Measurements from ENCODE around the gene TMCC1. TPM values are rescaled to one million over a fixed set of nuclear protein-coding genes. Genes with fewer than 3 reads are reported as not detected.

The TMCC1 gene
- total RNA-seq, 2 experiments from 2014 or later = 15.9 to 16.8 TPM

- ChIA-PET CTCF (interaction anchor here (0.7 kb wide), 1 partner anchor 17 kb away, joined by 3 read pairs; no protein-coding TSS in a partner anchor), POLR2A (interaction anchor here (0.6 kb wide), 1 partner anchor 219 kb away, joined by 3 read pairs; no protein-coding TSS in a partner anchor)
- Mint-ChIP-seq H3K36me3 (ENCODE audit: low read depth) (no peaks in the 10 kb centered on the region), H3K4me3 (no peak overlapping the region), H3K27me3 (ENCODE audit: low read depth) (peaks cover 6% of the 10 kb centered on the region), H3K9me3 (ENCODE audit: insufficient read depth) (no peaks in the 10 kb centered on the region), H3K4me1 (ENCODE audit: low read depth) (peaks cover 23% of the 10 kb centered on the region), H3K27ac (no peak overlapping the region)
- DNase-seq = no peak
- ATAC-seq = no peak
These were observed 271.2 kb downstream of the TMCC1 start for GRCh38 chr3:129622226-129622874.

GRCh38 chr3:129621626-129622225 is 271.8 kb downstream of the TMCC1 start:
- Mint-ChIP-seq H3K36me3 (ENCODE audit: low read depth) (no peaks in the 10 kb centered on the region), H3K27me3 (ENCODE audit: low read depth) (peaks cover 9% of the 10 kb centered on the region), H3K4me1 (ENCODE audit: low read depth) (peaks cover 19% of the 10 kb centered on the region), H3K27ac (no peak overlapping the region), H3K9me3 (ENCODE audit: insufficient read depth) (no peaks in the 10 kb centered on the region), H3K4me3 (no peak overlapping the region)
- POLR2A ChIA-PET = interaction anchor here (0.6 kb wide), 1 partner anchor 220 kb away, joined by 3 read pairs; no protein-coding TSS in a partner anchor
- ATAC-seq (no peak), DNase-seq (no peak)
- CTCF ChIA-PET = no interaction called here

GRCh38 chr3:129620828-129621559 is 272.5 kb downstream of the TMCC1 start:
- no peaks in the 10 kb centered on the region for H3K9me3 Mint-ChIP-seq (ENCODE audit: insufficient read depth)
- H3K4me1 Mint-ChIP-seq (ENCODE audit: low read depth) = peaks cover 14% of the 10 kb centered on the region
- CTCF ChIA-PET = no interaction called here
- H3K36me3 Mint-ChIP-seq (ENCODE audit: low read depth) = no peaks in the 10 kb centered on the region
- POLR2A ChIA-PET = no interaction called here
- H3K4me3 Mint-ChIP-seq = no peak overlapping the region
- DNase-seq (no peak), ATAC-seq (no peak)
- peaks cover 9% of the 10 kb centered on the region for H3K27me3 Mint-ChIP-seq (ENCODE audit: low read depth)
- H3K27ac Mint-ChIP-seq = no peak overlapping the region

- DNase-seq (no peak), ATAC-seq (no peak)
- POLR2A ChIA-PET = no interaction called here
- peaks cover 3% of the 10 kb centered on the region for H3K27me3 Mint-ChIP-seq (ENCODE audit: low read depth)
- H3K9me3 Mint-ChIP-seq (ENCODE audit: insufficient read depth) = no peaks in the 10 kb centered on the region
- no peak overlapping the region for H3K27ac Mint-ChIP-seq
- peaks cover 7% of the 10 kb centered on the region for H3K4me1 Mint-ChIP-seq (ENCODE audit: low read depth)
- CTCF ChIA-PET = no interaction called here
- H3K4me3 Mint-ChIP-seq = no peak overlapping the region
- H3K36me3 Mint-ChIP-seq (ENCODE audit: low read depth) = no peaks in the 10 kb centered on the region
These were observed 273.8 kb downstream of the TMCC1 start for GRCh38 chr3:129619726-129620162.

GRCh38 chr3:129618901-129619671 is 274.4 kb downstream of the TMCC1 start:
- POLR2A ChIA-PET = no interaction called here
- no peak for DNase-seq
- no peaks in the 10 kb centered on the region for H3K9me3 Mint-ChIP-seq (ENCODE audit: insufficient read depth)
- ATAC-seq = no peak
- H3K27ac Mint-ChIP-seq = no peak overlapping the region
- peaks cover 7% of the 10 kb centered on the region for H3K4me1 Mint-ChIP-seq (ENCODE audit: low read depth)
- no peak overlapping the region for H3K4me3 Mint-ChIP-seq
- CTCF ChIA-PET = interaction anchor here (0.9 to 1.0 kb wide), 2 partner anchors 129 to 236 kb away, joined by 3 read pairs; no protein-coding TSS in a partner anchor
- no peaks in the 10 kb centered on the region for H3K36me3 Mint-ChIP-seq (ENCODE audit: low read depth)
- peaks cover 3% of the 10 kb centered on the region for H3K27me3 Mint-ChIP-seq (ENCODE audit: low read depth)

- DNase-seq (no peak), ATAC-seq (no peak)
- no peaks in the 10 kb centered on the region for H3K9me3 Mint-ChIP-seq (ENCODE audit: insufficient read depth)
- H3K4me3 Mint-ChIP-seq = no peak overlapping the region
- no peak overlapping the region for H3K27ac Mint-ChIP-seq
- H3K36me3 Mint-ChIP-seq (ENCODE audit: low read depth) = no peaks in the 10 kb centered on the region
- H3K27me3 Mint-ChIP-seq (ENCODE audit: low read depth) = peaks cover 3% of the 10 kb centered on the region
- ChIA-PET CTCF (interaction anchor here (0.9 to 1.7 kb wide), 3 partner anchors 9 to 235 kb away, joined by 3 to 6 read pairs (median 3); no protein-coding TSS in a partner anchor), POLR2A (no interaction called here)
- H3K4me1 Mint-ChIP-seq (ENCODE audit: low read depth) = peaks cover 7% of the 10 kb centered on the region
These were observed 275.2 kb downstream of the TMCC1 start for GRCh38 chr3:129618186-129618820.

- Mint-ChIP-seq H3K27me3 (ENCODE audit: low read depth) (peaks cover 3% of the 10 kb centered on the region), H3K9me3 (ENCODE audit: insufficient read depth) (no peaks in the 10 kb centered on the region), H3K36me3 (ENCODE audit: low read depth) (no peaks in the 10 kb centered on the region), H3K4me3 (no peak overlapping the region), H3K27ac (no peak overlapping the region), H3K4me1 (ENCODE audit: low read depth) (peaks cover 7% of the 10 kb centered on the region)
- ChIA-PET POLR2A (no interaction called here), CTCF (interaction anchor here (0.7 to 1.7 kb wide), 2 partner anchors 10 to 127 kb away, joined by 3 to 6 read pairs; no protein-coding TSS in a partner anchor)
- ATAC-seq = no peak
- no peak for DNase-seq
These were observed 275.9 kb downstream of the TMCC1 start for GRCh38 chr3:129617381-129618185.

- Mint-ChIP-seq H3K27ac (no peak overlapping the region), H3K4me1 (ENCODE audit: low read depth) (peaks cover 7% of the 10 kb centered on the region), H3K36me3 (ENCODE audit: low read depth) (no peaks in the 10 kb centered on the region), H3K9me3 (ENCODE audit: insufficient read depth) (no peaks in the 10 kb centered on the region), H3K27me3 (ENCODE audit: low read depth) (peaks cover 3% of the 10 kb centered on the region), H3K4me3 (no peak overlapping the region)
- POLR2A ChIA-PET = no interaction called here
- ATAC-seq = no peak
- CTCF ChIA-PET = interaction anchor here (1.7 kb wide), 1 partner anchor 11 kb away, joined by 6 read pairs; no protein-coding TSS in a partner anchor
- no peak for DNase-seq
These were observed 276.8 kb downstream of the TMCC1 start for GRCh38 chr3:129616713-129617112.

- ChIA-PET CTCF (no interaction called here), POLR2A (no interaction called here)
- no peaks in the 10 kb centered on the region for H3K36me3 Mint-ChIP-seq (ENCODE audit: low read depth)
- ATAC-seq (no peak), DNase-seq (no peak)
- peaks cover 3% of the 10 kb centered on the region for H3K27me3 Mint-ChIP-seq (ENCODE audit: low read depth)
- H3K27ac Mint-ChIP-seq = no peak overlapping the region
- H3K4me3 Mint-ChIP-seq = no peak overlapping the region
- peaks cover 7% of the 10 kb centered on the region for H3K4me1 Mint-ChIP-seq (ENCODE audit: low read depth)
- no peaks in the 10 kb centered on the region for H3K9me3 Mint-ChIP-seq (ENCODE audit: insufficient read depth)
These were observed 277.2 kb downstream of the TMCC1 start for GRCh38 chr3:129616291-129616690.

- POLR2A ChIA-PET = no interaction called here
- peaks cover 3% of the 10 kb centered on the region for H3K27me3 Mint-ChIP-seq (ENCODE audit: low read depth)
- no peak overlapping the region for H3K4me3 Mint-ChIP-seq
- no peaks in the 10 kb centered on the region for H3K9me3 Mint-ChIP-seq (ENCODE audit: insufficient read depth)
- CTCF ChIA-PET = no interaction called here
- peaks cover 7% of the 10 kb centered on the region for H3K4me1 Mint-ChIP-seq (ENCODE audit: low read depth)
- no peaks in the 10 kb centered on the region for H3K36me3 Mint-ChIP-seq (ENCODE audit: low read depth)
- no peak for DNase-seq
- no peak for ATAC-seq
- H3K27ac Mint-ChIP-seq = no peak overlapping the region
These were observed 277.7 kb downstream of the TMCC1 start for GRCh38 chr3:129615751-129616281.

Measured in activated CD8-positive, alpha-beta T cell treated with anti-CD3 and anti-CD28 coated beads, Interleukin-2, amount 10 ng/mL, durations not matched to agents 7 days and 5 days (primary cell).